Left lung (tissue), 10 donors: Measurements from ENCODE around the gene DHRS3. TPM values are rescaled to one million over a fixed set of nuclear protein-coding genes. Genes with fewer than 3 reads are reported as not detected.

Source experiments
- ATAC-seq: fragments of 200-7000 bp; cut with Tn5 transposase; one replicate; pipeline ENCODE4 v1.9.1; 2020; ENCODE audit warnings: moderate library complexity
- DNase-seq, 4 donors: peaks; one replicate each; pipeline ENCODE4 v3.0.0-alpha.2; 2013 to 2020
- H3K27ac ChIP-seq, 2 donors: fragments of 200-600 bp; sonication (generic) in 1 of 2; one replicate each; pipeline versions ENCODE4 v1.5.0 to v1.8.0; 2020 to 2021
- H3K27me3 ChIP-seq, 2 donors: fragments of 200-600 bp; sonication (generic) in 1 of 2; one replicate each; pipeline versions ENCODE4 v1.5.0 to v1.8.0; 2020 to 2021
- H3K36me3 ChIP-seq, 2 donors: fragments of 200-600 bp; sonication (generic) in 1 of 2; one replicate each; pipeline versions ENCODE4 v1.5.0 to v1.8.0; 2020 to 2021
- H3K4me1 ChIP-seq, 2 donors: fragments of 200-600 bp; one replicate each; pipeline ENCODE4 v1.8.0; 2021
- H3K4me3 ChIP-seq, 2 donors: fragments of 200-600 bp; sonication (generic) in 1 of 2; one replicate each; pipeline versions ENCODE4 v1.5.0 to v1.8.0; 2020 to 2021; ENCODE audit warnings: mild to moderate bottlenecking in 1 of 2
- H3K9me3 ChIP-seq, 2 donors: fragments of 200-600 bp; sonication (generic) in 1 of 2; one replicate each; pipeline versions ENCODE4 v1.5.0 to v1.8.0; 2020 to 2021
- CTCF ChIP-seq, 2 donors: fragments of 200-600 bp; sonication (generic) in 1 of 2; IDR thresholded peaks; one replicate each; pipeline versions ENCODE4 v1.5.0 to v1.8.0; 2021; ENCODE audit warnings: antibody characterized with exemption in 2 of 2
- intact Hi-C, 2 donors: fragments of 100-400 bp; cut with DNase I; formaldehyde crosslinking; loops; one replicate each; pipeline versions ENCODE4 v1.11.2 to v1.14.2; 2022
- polyA plus RNA-seq, 6 donors: library from polyadenylated mRNA; unstranded; fragments of 120-200 nt; gene quantifications; one replicate each; pipeline ENCODE4 v1.2.1, GENCODE V29; 2013; ENCODE audit not compliant: insufficient read length in 6 of 6
- total RNA-seq, 2 donors: library from RNA; stranded (reverse); fragmentation: NEBNext Ultra II Directional; extraction: Animal tissue kit (Norgen Biotek cat#: 25700); gene quantifications; one replicate each; pipeline ENCODE4 v1.2.1, GENCODE V29; 2021
- donor health status: DM: no; HTN: yes; CAD: no.
- donor health status: DM: no; HTN: no; CAD: no.

DHRS3 gene
- total and polyA plus RNA-seq, 8 donors: 37.3 to 120 (median 43.7) TPM

- peaks cover 12 to 43% of the 10 kb centered on the region in 2 donors for H3K4me1 ChIP-seq
- intact Hi-C loops: no loop called here
- peaks cover 0 to 27% of the 10 kb centered on the region in 2 donors for H3K27me3 ChIP-seq
- no peak for TF ChIP-seq CTCF (IDR thresholded peaks at IDR 0.05)
- ATAC-seq (no peak), DNase-seq (peak in 1 of 4 donors; percentile 1)
- H3K9me3 ChIP-seq: no peaks in the 10 kb centered on the region
- peak overlapping the region in 1 of 2 donors; percentile 8 for H3K27ac ChIP-seq
- peaks cover 0 to 10% of the 10 kb centered on the region in 2 donors for H3K36me3 ChIP-seq
- no peak overlapping the region for H3K4me3 ChIP-seq
Observed at GRCh38 chr1:12613180-12613579, 4.8 kb downstream of the DHRS3 start.

- Histone ChIP-seq H3K27me3 (peaks cover 0 to 5% of the 10 kb centered on the region in 2 donors), H3K36me3 (peaks cover 0 to 10% of the 10 kb centered on the region in 2 donors), H3K4me1 (peaks cover 12 to 33% of the 10 kb centered on the region in 2 donors), H3K4me3 (no peak overlapping the region), H3K27ac (no peak overlapping the region), H3K9me3 (peaks cover 0 to 7% of the 10 kb centered on the region in 2 donors)
- TF ChIP-seq CTCF (IDR thresholded peaks at IDR 0.05): no peak
- DNase-seq: no peak
- intact Hi-C loops: no loop called here
- no peak for ATAC-seq
Observed at GRCh38 chr1:12610941-12611340, 7.1 kb downstream of the DHRS3 start.

GRCh38 chr1:12610305-12610935, 7.6 kb downstream of the DHRS3 start:
- no peak overlapping the region for H3K4me3 ChIP-seq
- H3K9me3 ChIP-seq: peaks cover 0 to 7% of the 10 kb centered on the region in 2 donors
- no peak for ATAC-seq
- H3K27ac ChIP-seq: no peak overlapping the region
- H3K36me3 ChIP-seq: peaks cover 0 to 10% of the 10 kb centered on the region in 2 donors
- TF ChIP-seq CTCF (IDR thresholded peaks at IDR 0.05): no peak
- H3K4me1 ChIP-seq: peaks cover 12 to 28% of the 10 kb centered on the region in 2 donors
- intact Hi-C loops: no loop called here
- DNase-seq: no peak
- no peaks in the 10 kb centered on the region for H3K27me3 ChIP-seq

GRCh38 chr1:12609469-12610003, 8.5 kb downstream of the DHRS3 start:
- H3K27me3 ChIP-seq: no peaks in the 10 kb centered on the region
- H3K4me1 ChIP-seq: peaks cover 9 to 28% of the 10 kb centered on the region in 2 donors
- intact Hi-C loops: no loop called here
- ATAC-seq (no peak), DNase-seq (no peak)
- peaks cover 0 to 10% of the 10 kb centered on the region in 2 donors for H3K36me3 ChIP-seq
- H3K9me3 ChIP-seq: peaks cover 0 to 7% of the 10 kb centered on the region in 2 donors
- TF ChIP-seq CTCF (IDR thresholded peaks at IDR 0.05): no peak
- no peak overlapping the region for H3K27ac ChIP-seq
- no peak overlapping the region for H3K4me3 ChIP-seq

- Histone ChIP-seq H3K4me3 (no peak overlapping the region), H3K9me3 (peaks cover 0 to 7% of the 10 kb centered on the region in 2 donors), H3K27me3 (no peaks in the 10 kb centered on the region), H3K36me3 (peaks cover 0 to 10% of the 10 kb centered on the region in 2 donors), H3K4me1 (peaks cover 16 to 28% of the 10 kb centered on the region in 2 donors), H3K27ac (no peak overlapping the region)
- TF ChIP-seq CTCF (IDR thresholded peaks at IDR 0.05): no peak
- DNase-seq (no peak), ATAC-seq (no peak)
- intact Hi-C loops: no loop called here
Observed at GRCh38 chr1:12608311-12608957, 9.6 kb downstream of the DHRS3 start.
